GM21447 (cell line): ENCODE results near the gene ADAP1.
"Not testable (repeated sequence)": the region's sequence is repeated elsewhere in the genome, so short reads cannot be mapped to it uniquely, and the experiment has no call there.

Source experiments
- ATAC-seq: cut with Tn5 transposase; IDR thresholded peaks from one replicate; pipeline ENCODE4 v1.9.1; 2021; ENCODE audit not compliant: unreplicated experiment

ADAP1 gene

DNA sequence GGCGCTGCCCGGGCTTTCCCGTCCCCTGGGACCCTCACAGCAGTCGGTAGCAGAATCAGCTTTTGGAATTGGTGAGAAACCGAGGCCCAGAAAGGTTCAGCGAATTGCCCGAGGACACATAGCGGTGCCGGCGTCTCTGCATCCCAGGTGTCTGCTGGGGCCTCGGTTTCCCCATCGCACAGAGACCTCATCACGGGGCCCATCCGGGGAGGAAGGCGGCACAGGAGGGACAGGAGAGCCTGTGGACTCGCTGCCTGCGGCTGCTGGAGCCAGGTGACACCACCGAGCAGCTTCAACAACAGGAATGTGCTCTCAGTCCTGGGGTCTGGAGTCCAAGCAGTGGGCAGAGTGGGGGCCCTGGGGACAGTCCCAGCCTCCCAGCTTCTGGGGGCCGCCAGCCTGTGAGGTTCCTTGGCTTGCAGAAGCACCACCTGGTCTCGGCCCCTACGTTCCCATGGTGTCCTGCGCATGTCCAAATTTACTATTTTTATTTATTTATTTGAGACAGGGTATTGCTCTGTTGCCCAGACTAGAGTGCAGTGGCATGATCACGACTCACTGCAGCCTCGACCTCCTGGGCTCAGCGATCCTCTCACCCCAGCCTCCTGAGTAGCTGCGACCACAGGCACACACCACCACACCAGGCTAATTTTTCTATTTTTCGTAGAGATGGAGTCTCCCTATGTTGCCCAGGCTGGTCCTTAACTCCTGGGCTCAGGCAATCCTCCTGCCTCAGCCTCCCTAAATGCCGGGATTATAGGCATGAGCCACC is 21.4 kb upstream of the ADAP1 start:
- no peak for ATAC-seq

DNA sequence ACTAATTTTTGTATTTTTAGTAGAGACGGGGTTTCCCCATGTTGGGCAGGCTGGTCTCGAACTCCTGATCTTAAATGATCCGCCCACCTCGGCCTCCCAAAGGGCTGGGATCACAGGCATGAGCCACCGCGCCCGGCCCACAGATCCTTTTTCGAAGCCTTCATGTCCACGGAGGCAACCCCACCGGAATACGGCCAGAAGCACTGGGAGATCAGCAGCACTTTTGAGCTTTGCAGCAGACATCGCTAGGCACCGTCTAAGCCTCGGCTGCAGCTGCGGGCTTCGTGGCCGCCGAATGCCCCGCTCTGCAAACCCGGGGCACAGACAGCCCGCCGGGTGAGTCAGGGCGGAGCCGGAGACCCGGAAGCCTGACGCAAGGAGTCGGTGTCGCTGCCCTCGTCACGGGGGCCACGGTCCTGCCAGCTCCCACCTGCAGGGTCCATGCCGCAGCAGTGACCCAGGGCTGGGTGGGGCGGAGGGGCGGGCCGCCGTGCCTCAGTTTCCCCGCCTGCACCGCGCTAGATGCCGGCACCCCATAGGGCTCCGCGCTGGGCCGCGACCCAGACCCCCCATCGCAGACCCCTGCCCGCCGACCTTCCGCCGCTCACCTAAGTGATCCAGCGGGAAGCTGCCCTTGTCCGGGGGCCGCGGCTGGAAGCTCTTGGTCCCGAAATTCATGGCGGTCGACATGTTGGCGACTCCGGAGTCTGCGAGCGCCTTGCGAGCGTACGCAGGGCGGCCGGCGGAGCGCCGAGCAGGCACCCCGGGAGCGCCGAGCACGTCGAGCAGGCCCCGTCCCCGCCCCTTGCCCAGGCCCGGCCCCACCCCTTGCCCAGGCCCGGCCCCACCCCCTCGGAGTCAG is 20.6 kb upstream of the ADAP1 start, which contains the start of gene COX19:
Gene COX19 (minus strand): TSS at position 730 of the 862 bp plus-strand sequence. CDS start 40 bp downstream, at position 690.
- ATAC-seq, result peak; percentile 55

DNA sequence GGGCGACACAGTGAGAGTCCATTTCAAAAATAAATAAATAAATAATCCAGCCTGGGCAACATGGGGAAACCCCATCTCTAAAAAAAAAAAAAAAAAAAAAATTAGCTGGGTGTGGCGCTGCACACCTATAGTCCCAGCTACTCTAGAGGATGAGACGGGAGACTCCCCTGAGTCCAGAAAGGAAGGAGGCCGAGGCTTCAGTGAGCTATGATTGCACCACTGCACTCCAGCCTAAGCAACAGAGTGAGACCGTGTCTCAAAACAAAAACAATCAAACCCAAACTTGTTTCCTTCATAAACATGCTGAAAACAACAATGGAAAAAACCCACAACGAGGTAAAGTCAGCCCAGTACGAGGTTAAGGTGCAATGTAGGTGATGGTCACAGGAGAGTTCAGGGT is 19.7 kb upstream of the ADAP1 start:
- ATAC-seq, result no peak

DNA sequence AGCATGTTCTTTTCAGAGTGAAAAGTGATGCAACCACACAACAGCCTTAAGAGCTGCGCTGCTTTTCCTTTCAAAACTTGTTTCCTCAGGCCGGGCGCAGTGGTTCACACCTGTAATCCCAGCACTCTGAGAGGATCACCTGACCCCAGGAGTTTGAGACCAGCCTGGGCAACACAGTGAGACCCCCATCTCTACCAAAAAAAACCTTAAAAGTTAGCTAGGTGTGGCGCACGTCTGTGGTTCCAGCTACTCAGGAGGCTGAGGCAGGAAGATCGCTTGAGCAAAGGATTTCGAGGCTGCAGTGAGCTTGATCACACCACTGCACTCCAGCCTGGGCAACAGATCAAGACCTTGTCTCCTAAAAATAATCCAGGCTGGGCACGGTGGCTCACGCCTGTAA is 18.8 kb upstream of the ADAP1 start:
- ATAC-seq, result no peak

DNA sequence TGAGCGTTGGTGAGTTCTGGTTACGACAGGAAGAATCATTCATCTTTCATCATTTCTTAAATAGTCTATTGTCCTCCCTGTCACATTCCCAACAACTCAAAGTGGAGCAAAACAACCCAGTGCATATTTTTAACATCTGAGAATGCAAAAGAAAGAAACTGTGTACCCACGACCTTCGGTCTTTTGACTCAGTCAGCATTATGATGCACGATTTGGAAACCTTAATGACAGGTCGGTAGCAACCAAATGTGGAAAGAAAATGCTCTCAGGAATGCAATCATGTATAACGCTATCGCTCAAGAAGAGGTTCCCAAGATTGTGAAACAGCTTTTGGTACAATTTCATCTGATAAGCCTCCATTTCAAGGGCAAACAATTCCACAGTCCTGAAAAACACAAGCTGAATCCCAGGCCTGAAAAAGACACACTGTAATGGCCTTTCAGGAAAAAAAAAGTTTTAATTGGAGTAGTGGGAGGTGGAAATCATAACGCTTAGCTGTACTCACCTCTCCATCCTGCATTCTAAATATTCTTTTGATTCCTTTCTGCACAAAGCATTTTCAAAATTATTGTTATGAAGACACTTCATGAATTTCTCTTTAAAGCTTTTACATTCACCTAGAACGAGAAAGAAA is 18.3 kb upstream of the ADAP1 start:
- no peak for ATAC-seq

DNA sequence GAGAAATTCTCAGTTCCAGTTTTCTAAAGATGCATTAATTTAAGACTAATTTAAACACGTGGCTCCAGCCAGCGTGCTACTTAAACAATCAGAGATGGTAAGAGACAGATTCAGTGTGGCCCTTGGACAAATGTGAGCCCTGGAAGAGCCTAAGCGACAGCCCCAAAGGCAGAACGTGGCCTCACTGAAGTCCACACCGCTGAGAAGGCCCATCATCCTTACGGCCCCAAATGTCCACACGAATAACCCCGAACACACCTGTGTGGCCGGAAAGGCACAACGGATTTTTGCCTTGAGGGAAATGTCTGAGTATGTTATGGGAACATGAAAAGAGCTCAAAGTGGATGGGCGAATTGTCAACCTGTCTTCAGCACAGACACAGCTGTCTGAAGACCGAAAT is 17.6 kb upstream of the ADAP1 start:
- no peak for ATAC-seq

DNA sequence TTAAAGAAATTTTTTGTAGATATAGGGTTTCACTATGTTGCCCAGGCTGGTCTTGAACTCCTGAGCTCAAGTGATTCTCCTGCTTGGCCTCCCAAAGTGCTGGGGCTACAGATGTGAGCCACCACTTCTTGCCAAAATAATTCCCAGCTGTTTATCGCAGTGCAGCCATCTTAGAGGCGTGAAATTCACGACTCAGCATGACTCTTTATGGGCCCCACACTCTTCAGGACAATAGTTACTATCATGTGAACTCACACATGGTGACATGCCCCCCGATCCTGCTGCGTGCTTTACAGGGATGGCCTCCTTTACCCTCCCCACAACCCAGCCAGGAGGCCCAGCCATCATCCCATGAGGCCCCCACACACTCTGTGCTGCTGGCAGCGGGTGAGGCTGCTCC is 16.3 kb upstream of the ADAP1 start:
- ATAC-seq, result no peak

DNA sequence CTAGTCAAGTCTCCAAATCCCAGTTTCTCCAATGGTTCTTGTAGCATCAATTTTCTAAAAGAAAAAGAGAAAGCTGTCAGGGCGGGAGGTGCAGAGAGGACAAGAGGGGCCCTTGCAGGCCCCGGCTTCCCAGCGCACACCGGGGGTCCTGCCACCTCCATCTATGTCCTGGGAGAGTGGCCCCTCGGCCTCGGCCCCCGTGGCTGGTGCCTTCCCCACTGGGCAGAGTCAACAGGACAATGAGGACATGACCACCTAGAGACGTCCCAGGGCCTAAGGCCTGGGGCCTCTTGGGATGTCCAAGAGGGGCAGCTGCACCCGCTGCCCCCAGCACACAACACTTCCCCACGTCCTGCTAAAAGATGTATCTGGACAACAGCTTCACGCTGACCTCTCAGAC is 14.9 kb upstream of the ADAP1 start:
- no peak for ATAC-seq

DNA sequence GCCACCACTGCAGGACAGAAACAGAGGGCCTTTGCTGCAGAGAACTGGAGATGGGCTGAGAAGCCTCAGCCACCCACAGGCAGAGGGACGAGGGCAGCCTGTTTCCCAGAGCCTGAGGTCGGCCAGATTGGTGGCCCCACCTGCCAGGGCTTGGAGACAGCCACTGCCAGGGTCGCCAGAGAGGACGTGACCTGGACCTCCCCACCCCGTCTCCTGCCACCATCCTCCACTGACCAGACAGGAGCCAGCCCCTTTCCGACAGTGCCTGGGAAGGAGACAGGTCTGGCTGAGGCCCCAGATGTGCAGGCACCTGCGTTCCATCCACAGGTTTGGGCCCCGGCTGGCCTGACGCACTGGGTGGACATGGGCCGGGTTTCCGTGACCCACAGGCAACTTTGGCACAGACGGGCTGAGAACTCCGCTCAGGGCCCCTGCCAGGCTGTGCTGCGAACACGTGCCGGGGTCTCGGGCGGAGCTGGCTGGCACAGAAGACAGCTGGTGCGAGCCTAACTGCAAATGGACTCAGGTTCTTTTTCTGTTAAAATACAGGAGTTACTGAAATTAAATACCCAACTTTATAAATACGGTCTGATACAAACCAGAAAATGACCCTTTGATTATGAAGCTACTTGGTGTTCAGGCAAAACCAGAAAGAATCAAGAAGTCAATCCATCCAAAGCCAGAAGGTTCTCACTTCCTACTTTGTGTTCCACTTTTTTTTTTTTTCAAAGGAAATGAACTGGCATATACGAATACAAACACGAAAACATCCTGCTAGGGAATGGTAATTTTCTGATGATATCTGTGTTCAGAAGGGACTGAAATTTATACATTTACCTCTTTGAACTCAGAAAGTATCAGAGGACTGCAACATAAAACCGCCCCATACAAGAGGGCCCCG is 14.0 kb upstream of the ADAP1 start:
- ATAC-seq, result no peak

DNA sequence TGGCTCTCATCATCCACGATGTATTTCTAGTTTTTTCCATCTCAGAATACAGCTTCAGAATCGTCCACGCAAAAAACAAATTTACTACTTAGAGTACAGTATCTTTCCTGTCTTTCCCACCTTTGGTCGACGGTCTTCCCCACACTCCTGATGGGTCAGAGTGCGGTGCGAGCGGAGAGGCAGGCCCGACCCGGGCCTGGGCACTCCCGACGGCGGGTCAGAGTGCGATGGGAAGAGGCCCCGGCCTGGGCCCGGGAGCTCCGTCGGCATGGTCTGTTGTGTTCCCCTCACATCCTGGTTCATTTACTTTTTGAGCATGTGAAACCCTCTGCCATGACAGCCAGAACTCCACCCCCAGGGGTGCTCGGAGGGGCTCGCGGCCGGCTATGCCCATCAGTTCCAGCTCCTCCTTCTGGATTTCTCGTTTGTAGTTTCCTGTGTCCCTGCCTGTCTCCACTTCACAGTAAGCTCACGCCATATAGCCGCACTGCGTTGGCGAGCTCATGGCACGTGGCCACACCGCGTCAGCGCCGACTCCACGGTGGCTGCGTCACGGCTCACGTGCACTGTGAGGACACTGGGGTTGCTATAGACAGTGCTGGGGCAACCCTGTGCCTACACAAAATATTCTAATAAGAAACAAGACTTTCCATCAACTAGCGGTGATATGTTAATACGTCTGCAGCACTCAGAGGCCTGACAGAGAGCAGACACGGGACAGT is 13.0 kb upstream of the ADAP1 start:
- no peak for ATAC-seq

DNA sequence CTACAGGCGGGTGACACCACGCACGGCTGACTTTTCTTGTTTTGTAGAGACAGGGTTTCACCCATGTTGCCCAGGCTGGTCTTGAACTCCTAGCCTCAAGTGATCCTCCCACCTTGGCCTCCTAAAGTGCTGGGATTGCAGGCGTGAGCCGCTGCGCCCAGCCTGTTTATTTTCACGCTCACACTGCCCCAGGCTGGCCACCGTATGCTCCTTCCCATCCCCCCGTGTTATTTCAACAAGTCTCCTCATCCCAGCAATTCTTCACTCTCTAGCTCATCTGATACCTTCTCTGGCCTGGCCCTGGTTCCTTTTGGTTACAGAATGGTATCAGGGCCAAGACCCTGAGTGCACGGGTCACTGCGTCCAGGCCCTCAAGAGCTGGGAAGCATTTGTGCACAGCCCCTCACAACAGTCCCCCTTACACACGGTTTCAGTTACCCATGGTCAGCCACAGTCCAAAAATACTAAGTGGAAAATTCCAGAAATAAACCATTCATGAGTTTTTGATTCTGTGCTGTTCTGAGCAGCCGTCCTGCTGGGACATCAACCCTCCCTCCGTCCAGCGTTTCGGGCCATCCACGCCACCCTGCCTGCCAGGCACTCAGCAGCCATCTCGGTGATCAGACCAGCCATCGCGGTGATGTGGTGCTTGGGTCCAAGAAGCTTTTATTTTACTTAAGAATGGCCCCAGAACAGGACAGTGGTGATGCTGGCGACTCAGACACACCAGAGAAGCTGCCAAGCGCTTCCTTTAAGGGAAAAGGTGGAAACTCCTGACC is 12.0 kb upstream of the ADAP1 start:
- no peak for ATAC-seq

DNA sequence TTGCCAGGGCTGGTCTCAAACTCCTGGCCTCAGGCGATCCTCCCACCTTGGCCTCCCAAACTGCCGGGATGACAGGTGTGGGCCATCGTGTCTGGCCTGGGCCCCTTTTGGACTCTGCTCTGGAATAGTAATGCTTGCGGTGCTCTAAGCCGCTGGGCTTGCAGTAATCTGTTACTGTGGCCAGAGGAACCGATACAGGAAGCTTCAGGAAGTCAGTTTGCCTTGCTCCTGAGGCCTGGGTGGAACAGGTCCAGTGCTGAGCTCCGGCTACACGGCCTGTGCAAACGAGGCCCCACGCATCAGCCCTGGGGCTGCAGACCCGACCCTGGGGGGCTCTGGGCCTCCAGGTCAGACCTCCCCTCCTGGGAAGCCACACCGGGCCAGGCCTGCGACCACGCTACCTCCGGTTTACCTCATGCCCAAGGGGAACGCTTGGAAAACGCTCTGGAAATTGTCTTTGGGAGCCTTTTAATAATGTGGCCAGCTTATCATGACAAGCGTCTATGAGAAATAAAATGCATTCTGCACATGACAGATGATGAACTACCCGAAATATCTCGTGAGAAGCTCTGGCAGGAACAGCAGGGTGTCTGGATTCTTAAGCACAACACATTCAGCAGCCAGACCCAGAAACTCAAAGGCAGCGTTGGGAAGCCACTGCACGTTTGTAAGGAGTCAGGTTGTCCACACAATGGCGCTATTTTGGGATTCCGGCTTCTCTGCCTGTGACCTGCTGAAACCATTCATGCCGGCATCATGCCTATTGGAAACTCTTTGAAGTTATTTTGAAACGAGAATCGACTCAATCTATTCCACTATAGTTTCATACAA is 10.1 kb upstream of the ADAP1 start:
- ATAC-seq, result no peak

DNA sequence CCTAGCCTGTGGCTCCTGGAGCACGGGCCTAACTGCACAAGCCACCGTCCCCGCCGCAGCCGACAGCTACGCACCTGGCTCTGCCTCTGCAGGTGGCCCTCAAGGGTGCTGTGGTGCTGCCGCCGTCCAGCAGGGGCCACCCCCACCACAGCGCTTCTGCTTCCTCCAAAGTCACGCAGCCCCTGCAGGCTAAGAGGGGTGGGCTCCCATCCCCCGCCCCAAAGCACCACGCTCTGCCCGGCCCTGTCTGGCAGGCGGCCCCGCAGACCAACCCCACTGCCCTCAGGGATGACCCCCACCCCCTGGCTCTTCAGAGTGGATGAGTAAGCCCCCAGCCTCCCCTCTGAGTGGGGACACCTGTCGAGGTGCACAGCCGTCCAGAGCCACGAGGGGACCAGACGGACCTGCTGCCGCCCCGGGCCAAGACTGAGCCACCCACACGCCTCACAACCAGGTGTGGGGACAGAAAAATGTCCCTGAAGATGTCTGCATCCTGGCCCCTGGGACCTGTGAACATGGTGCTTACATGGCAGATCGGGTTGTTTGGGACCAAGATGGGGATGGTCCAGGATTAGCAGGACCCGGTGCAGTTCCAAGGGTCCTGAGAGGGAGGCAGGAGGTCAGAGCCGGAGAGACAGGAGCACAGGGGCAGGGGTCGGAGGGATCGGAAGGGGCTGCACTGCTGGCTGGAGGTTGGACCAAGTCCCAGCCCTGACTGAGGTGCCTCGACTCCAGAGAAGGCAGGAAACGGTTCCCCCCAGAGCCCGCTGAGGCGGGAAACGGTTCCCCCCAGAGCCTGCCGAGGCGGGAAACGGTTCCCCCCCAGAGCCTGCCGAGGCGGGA is 9.0 kb upstream of the ADAP1 start:
- ATAC-seq, result no peak

DNA sequence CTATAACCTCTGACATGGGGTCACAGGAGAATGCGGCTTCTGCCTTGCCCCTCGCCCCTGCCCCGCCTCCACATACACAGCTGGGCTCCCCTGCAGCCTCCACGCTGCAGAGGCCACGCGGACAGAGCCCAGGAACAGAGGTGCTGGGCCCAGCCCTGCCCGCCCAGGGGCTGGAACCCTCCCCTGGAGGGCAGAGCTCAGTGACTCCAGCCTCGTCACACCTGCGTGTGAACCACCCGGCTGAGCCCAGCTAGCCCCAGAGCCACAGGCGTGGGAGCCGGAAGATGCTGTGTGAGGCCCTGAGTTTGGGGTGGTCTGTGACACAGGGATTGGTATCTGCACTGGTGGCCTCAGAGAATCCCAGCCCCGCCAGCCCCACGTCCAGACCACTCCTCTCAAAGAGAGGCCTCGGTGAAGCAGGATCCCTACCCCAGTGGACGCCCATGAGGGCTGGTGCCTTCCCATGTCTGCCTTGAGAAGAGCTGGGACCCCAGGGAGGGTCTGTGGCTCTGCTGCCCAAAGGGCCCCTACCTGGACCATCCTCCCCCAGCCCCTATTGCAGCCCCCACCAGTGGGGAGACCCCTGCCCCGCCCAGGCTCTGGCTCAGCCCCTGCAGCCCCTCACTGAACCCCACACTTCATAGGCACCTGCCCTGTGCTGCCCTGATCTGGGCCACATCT is 8.1 kb upstream of the ADAP1 start:
- no peak for ATAC-seq

DNA sequence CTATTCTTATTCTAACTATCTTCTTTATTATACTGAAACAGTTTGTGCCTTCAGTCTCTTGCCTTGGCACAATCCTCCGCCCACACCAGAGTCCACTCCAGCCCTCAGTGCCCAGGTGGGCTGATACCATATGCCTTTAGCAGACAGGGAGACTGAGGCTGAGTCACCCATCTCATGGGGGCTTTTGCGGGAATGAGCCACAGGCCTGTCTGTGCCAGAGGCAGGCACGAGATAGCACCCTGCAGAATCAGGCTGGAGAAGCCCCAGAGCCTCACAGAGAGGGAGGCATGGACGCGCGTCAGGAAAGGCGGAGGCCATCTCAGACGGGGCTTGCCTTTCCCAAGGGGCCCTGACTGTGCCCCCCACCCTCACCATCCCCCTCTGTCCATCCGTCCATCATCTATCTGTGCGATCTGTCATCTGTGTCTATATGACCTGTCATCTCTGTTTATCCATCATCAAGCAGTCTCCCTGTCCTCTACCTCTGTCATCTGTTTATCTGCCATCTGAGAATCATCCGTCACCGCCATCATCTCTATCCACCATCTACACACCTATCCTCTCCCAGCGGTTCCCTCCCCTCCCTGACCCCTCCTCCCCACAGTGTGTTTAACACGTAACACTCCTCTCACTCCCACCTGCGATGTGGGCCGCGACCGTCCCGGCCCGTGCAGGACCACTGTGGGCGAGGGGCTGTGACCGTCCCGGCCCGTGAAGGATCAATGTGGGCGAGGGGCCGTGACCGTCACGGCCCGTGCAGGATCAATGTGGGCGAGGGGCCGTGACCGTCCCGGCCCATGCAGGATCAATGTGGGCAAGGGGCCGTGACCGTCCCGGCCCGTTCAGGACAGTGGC is 7.3 kb upstream of the ADAP1 start:
- ATAC-seq, result no peak

DNA sequence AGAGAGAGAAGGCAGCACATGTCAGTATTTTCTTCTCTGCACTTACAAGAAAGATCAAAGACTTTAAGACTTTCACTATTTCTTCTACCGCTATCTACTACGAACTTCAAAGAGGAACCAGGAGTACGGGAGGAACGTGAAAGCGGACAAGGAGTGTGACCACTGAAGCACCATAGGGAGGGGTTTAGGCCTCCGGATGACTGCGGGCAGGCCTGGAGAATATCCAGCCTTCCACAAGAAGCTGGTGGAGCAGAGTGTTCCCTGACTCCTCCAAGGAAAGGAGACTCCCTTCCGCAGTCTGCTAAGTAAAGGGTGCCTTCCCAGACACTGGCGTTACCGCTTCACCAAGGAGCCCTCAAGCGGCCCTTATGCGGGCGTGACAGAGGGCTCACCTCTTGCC is 6.5 kb upstream of the ADAP1 start:
- ATAC-seq, result not testable (repeated sequence)
